Smooth muscle cell of the brain vasculature (primary cell): ENCODE data around the gene LAMC3.
"Not testable (repeated sequence)": the region's sequence is repeated elsewhere in the genome, so short reads cannot be mapped to it uniquely, and the experiment has no call there.

Experiments
- DNase-seq: peaks from one replicate; pipeline ENCODE4 v3.0.0-alpha.2; 2012; ENCODE audit warnings: low read depth, low spot score

The LAMC3 gene

DNA sequence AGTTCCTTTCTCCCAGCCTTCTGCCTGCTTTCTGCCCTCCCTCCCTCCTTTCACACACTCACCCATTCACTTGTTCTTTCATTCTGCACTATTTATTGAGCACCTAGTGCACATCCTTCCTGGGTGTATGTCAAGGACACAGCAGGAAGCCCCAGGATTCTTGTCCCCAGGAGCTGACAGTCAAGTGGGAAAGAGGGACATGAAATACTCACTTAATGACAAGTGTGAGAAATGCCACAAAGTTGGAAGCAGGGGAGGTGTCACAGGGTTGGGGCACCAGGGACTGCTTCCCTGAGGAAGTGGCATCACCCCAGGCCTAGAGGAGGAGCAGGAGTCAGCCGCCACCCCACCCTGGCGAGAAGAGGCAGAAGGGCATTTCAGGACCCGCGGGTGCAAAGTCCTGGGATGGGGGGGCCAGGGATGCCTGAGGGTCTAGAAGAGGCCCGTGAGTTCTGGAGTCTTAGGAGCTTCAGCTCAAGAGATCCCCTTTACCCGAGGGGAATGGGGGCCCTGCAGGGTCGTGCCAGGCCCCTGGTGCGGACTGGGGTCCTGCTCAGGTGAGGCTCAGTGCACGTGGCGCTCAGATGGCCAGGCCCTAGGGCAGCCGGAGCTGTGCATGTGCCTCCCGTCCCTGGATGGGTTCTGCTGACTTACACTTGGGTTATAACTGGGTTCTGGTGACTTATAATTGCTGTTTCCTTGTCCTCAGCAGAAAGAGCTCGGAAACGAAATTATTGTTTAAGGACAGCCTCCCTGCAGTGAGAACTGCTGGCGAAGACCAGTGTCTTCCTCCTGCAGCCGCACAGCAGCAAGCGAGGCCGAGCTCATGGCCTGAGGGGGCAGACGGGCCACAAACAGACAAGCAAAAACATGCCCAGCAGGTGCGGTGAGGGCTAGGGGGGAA lies 16.9 kb upstream of the LAMC3 start:
- DNase-seq, result no peak

DNA sequence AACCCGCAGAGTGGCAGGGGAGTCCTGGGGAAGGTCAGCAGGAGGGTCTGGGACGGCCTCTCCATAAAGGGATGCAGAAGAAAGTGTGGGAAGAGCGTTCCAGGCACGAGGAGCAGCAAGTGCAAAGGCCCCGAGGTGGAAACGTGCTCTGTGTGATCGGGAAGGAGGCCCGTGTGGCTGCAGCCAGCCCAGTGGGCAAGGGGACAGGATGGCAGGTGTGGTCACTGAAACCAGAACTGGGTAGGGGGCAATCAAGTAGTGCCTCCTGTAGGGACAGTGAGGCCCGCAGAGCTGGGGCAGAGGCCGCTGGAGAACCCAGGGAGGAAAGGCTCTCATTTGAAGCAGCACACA lies 16.3 kb upstream of the LAMC3 start:
- DNase-seq, result no peak

DNA sequence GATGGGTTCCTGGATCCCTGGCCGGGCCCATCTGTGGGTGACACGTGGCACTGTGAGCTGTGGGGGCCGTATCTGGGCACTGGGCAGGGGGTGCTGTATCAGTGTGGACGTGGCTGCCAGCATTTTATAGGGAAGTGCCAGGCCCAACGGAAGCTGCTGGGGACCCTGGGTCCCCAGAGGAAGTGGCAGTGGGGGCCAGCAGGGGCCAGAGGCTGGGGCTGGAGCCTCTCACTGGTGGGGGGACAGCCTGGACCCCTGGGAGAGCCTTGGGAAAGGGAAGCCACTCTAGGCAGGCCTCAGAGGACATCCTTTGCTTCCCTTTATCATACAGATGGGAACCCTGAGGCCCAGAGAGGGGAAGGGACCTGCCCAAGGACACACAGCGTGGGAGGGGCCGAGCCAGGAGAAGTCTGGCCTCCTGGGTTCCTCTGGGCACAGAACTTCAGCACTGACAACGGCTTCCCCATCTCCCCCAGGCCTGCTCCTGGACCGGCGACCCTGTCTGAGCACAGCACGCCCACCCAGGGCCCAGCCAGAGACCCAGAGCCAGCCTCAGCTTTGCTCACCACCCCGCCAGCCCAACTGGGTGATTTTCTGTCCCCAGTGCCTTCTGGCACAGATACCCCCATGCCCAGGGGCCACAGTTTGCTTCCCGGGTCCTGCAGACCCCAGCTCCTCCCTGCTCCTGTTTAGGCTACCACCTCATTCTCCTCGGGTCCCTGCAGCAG lies 15.5 kb upstream of the LAMC3 start:
- DNase-seq, result no peak

GRCh38 chr9:130994135-130995085 lies 14.6 kb upstream of the LAMC3 start:
- no peak for DNase-seq

GRCh38 chr9:130995086-130996011 lies 13.6 kb upstream of the LAMC3 start:
- DNase-seq, result no peak

- DNase-seq, result no peak
These were observed 12.8 kb upstream of the LAMC3 start for GRCh38 chr9:130996205-130996604.

- DNase-seq, result no peak
These were observed 12.1 kb upstream of the LAMC3 start for GRCh38 chr9:130996676-130997394.

GRCh38 chr9:130997395-130997684 lies 11.6 kb upstream of the LAMC3 start:
- no peak for DNase-seq

DNA sequence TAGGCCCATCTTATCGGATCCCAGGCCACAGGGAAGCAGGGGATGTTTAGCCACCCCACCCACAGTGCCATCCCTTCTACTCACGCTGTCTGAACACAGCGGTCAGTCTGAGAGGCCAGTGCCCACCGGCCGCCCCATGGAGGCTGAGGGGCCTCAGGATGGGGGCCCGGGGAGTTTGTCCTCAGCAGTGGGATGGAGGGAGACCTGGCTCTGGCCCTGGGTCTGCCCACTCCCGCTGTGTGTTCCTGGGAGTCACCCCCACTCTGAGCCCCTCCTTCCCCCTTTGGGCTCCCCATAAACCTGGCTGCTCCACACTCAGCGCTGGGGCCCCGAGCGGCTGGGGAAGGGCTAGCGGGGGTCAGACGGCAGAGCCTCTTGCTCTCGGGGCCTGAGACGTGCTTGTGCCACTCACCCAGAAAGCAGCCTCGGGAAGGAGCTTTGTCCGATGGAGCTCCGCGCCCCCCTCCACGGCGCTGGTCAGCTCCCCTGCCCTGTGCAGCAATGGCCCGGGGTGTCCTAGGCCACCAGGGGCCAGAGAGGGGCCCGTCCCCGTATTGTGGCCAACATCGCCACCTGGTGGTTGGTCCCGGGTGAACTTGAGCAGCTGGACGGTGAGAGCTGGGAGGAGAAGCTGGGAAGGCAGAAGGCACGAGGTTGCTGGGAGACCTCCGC lies 10.9 kb upstream of the LAMC3 start:
- no peak for DNase-seq

DNA sequence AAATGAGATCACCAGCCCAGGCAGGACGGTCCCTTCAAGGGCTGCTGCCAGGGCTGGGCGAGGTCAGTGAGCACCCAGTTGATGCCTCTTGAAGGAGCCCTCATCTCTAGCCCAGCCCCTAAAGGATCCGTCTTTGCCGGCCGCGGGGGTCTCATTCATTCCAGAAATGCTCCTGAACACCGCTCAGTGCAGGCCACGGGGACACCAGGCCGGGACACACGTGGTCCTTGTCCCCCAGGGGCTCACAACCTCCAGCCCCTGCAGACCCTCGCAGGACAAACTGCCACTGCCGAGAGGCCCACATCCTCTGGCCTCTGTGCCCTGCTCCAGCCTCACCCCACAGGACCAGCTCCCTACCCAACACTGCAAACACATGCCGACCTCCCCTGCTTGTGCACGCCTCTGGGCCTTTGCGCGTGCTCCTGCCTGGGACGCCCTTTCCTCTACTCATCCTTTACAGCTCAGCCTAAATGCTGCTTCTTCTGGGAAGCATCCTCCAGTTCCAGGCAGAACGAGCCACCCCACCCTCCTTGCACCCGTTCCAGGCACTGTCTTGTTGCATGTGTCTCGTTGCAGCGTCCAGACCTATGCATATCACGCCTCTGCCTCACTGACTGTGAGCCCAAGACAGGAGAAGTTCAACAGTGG lies 10.3 kb upstream of the LAMC3 start:
- no peak for DNase-seq

- DNase-seq, result no peak
These were observed 9.7 kb upstream of the LAMC3 start for GRCh38 chr9:130999245-130999623.

- DNase-seq, result not testable (repeated sequence)
These were observed 8.4 kb upstream of the LAMC3 start for GRCh38 chr9:131000526-131000925.

- DNase-seq, result no peak
These were observed 8.0 kb upstream of the LAMC3 start for GRCh38 chr9:131001021-131001420.

DNA sequence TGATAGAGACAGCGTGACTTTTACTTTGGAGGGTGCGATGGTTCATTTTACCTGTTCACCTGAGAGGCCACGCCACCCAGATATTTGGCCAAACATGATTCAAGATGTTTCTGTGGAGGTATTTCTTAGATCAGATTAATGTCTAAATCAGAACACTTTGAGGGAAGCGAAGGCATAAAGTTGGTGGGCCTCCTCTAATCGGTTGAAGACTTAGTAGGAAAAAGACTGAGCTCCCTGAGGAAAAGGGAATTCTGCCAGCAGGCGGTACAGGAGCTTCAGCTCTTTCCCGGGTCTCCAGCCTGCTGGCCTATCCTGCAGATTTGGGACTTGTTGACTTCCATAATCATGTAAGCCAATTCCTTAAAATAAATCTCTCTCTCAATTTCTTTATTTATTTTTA lies 7.0 kb upstream of the LAMC3 start:
- DNase-seq, result no peak

DNA sequence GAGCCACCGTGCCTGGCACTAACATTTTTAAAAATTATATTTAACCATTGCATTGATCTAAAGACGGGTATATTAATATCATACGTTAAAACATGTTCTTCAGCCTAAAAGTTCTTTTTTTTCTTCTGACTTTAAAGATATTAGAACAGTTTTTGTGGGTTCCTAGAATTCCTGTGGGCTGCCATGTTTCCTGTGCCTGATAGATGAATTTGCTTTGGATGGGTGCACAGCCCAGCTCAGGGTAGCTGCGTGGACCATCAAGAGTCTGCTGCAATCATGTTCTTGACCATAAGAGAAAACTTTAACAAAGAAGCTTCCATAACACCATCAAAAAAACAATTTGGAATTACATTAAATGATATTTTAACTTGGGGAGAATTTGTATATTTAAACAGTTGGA lies 2.4 kb upstream of the LAMC3 start:
- DNase-seq, result no peak

GRCh38 chr9:131008086-131008485 lies 888 bp upstream of the LAMC3 start:
- no peak for DNase-seq

DNA sequence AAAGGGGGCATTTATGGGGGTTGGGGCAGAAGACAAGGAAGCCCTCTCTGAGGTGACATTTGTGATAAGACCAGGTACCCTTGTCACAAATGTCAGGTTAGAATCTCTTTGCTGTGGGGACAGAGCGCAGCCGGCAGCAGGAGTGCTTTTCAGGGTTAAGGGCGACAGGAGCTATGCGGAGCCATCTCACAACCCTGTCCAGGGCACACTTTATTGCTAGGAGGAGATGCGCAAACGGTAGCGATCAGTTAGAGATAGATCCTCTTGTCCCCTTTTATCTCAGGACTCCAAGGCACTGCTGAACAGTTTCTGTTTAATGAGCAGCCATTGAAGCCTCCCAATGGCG lies 438 bp upstream of the LAMC3 start:
- no peak for DNase-seq

GRCh38 chr9:131010482-131011273 lies 1.7 kb downstream of the LAMC3 start:
- DNase-seq, result no peak
